Lung (tissue), 12 donors: ENCODE measurements around the gene TBC1D5. TPM values are rescaled to one million over a fixed set of nuclear protein-coding genes. Genes with fewer than 3 reads are reported as not detected.

ENCODE experiments used
- ATAC-seq: fragments of 200-7000 bp; cut with Tn5 transposase; one replicate; pipeline ENCODE4 v1.9.1; 2020; ENCODE audit warnings: moderate number of reproducible peaks; ENCODE audit not compliant: insufficient read depth, low FRiP score
- DNase-seq, 3 donors: peaks; one replicate each; pipeline ENCODE4 v3.0.0-alpha.2; 2013 to 2017
- H3K27ac ChIP-seq, 2 donors: one replicate each; pipeline ENCODE4 v1.5.1; 2013; ENCODE audit warnings: mild to moderate bottlenecking in 2 of 2, moderate library complexity in 2 of 2, control low read depth in 1 of 2, inconsistent platforms in 1 of 2, low read depth in 1 of 2, low read length in 1 of 2
- H3K27me3 ChIP-seq, 3 donors: one replicate each; pipeline ENCODE4 v1.5.1; 2013; ENCODE audit warnings: low read length in 2 of 3; ENCODE audit not compliant: control insufficient read depth in 3 of 3, insufficient read depth in 3 of 3
- H3K36me3 ChIP-seq, 4 donors: one replicate each; pipeline ENCODE4 v1.5.1; 2013; ENCODE audit warnings: low read length in 4 of 4, mild to moderate bottlenecking in 1 of 4, moderate library complexity in 1 of 4; ENCODE audit not compliant: control insufficient read depth in 4 of 4, insufficient read depth in 4 of 4
- H3K4me1 ChIP-seq, 5 donors: one replicate each; pipeline ENCODE4 v1.5.1; 2013; ENCODE audit warnings: low read length in 5 of 5, mild to moderate bottlenecking in 2 of 5, moderate library complexity in 1 of 5; ENCODE audit not compliant: control insufficient read depth in 5 of 5, insufficient read depth in 5 of 5
- H3K4me3 ChIP-seq: one replicate; pipeline ENCODE4 v1.5.1; 2013; ENCODE audit warnings: mild to moderate bottlenecking, control low read depth, moderate library complexity
- H3K9ac ChIP-seq, 2 donors: one replicate each; pipeline ENCODE4 v1.5.1; 2013; ENCODE audit warnings: low read length in 2 of 2, control low read depth in 1 of 2; ENCODE audit not compliant: insufficient read depth in 1 of 2
- H3K9me3 ChIP-seq, 4 donors: one replicate each; pipeline ENCODE4 v1.5.1; 2013; ENCODE audit warnings: low read length in 3 of 4, mild to moderate bottlenecking in 1 of 4, moderate library complexity in 1 of 4; ENCODE audit not compliant: control insufficient read depth in 4 of 4, insufficient read depth in 3 of 4
- CTCF ChIP-seq: IDR thresholded peaks from 2 replicates; pipeline ENCODE4 v1.5.1; 2012; ENCODE audit warnings: mild to moderate bottlenecking; ENCODE audit errors: control extremely low read depth, extremely low read depth
- WGBS, 2 donors: extraction: QIAGEN DNeasy Blood & Tissue Kit; methylation state at CpG; one replicate each; pipeline ENCODE4 v1.1.7; 2013; 5-methylcytosine and 5-hydroxymethylcytosine counted together
- polyA plus RNA-seq, 2 donors: library from polyadenylated mRNA; stranded (reverse); fragments of 200-250 nt; gene quantifications; one replicate each; pipeline ENCODE4 v1.2.1, GENCODE V29; 2013
- total RNA-seq, 2 donors: library from RNA; depleted of rRNA in 1 of 2; stranded (reverse); fragments of >200 nt in 1 of 2; gene quantifications; one replicate each; pipeline ENCODE4 v1.2.1, GENCODE V29; 2014 to 2021
- donor health status: control.
- donor health status: control.
- donor health status: Bipolar disorder and iron deficiency.
- donor health status: healthy.
- donor health status: DM: yes; HTN: yes; CAD: no.

Gene TBC1D5
- total and polyA plus RNA-seq, 4 donors = 8.7 to 111 (median 39.6) TPM

- no peak for TF ChIP-seq CTCF
- H3K4me1 ChIP-seq = no peaks in the 10 kb centered on the region
- H3K9ac ChIP-seq = no peak overlapping the region
- H3K27ac ChIP-seq = no peak overlapping the region
- no peaks in the 10 kb centered on the region for H3K27me3 ChIP-seq
- no peaks in the 10 kb centered on the region for H3K9me3 ChIP-seq
- no peak overlapping the region for H3K4me3 ChIP-seq
- no peak for ATAC-seq
- no peak for DNase-seq
- 86 to 90% methylated on average over 1 of the region's 1 CpG for whole genome bisulfite sequencing, 2 donors
- no peaks in the 10 kb centered on the region for H3K36me3 ChIP-seq
These were observed 54.9 kb downstream of the TBC1D5 start for GRCh38 chr3:17687566-17687965.

- no peak for DNase-seq
- Histone ChIP-seq H3K4me1 (peaks cover 0 to 2% (median 0%) of the 10 kb centered on the region in 5 donors), H3K9me3 (no peaks in the 10 kb centered on the region), H3K9ac (no peak overlapping the region), H3K27me3 (no peaks in the 10 kb centered on the region), H3K4me3 (no peak overlapping the region), H3K36me3 (no peaks in the 10 kb centered on the region), H3K27ac (no peak overlapping the region)
- 67 to 95% methylated on average over 1 of the region's 1 CpG for WGBS, 2 donors
- no peak for ATAC-seq
- TF ChIP-seq CTCF = no peak
These were observed 55.8 kb downstream of the TBC1D5 start for GRCh38 chr3:17686613-17687012.

- Histone ChIP-seq H3K27ac (no peak overlapping the region), H3K27me3 (no peaks in the 10 kb centered on the region), H3K4me1 (peaks cover 0 to 2% (median 0%) of the 10 kb centered on the region in 5 donors), H3K9me3 (no peaks in the 10 kb centered on the region), H3K36me3 (no peaks in the 10 kb centered on the region), H3K4me3 (no peak overlapping the region), H3K9ac (no peak overlapping the region)
- 81 to 90% methylated on average over 4 of the region's 4 CpGs for WGBS, 2 donors
- ATAC-seq (no peak), DNase-seq (no peak)
- no peak for TF ChIP-seq CTCF
These were observed 58.8 kb downstream of the TBC1D5 start for GRCh38 chr3:17683542-17684207.

- Histone ChIP-seq H3K36me3 (no peaks in the 10 kb centered on the region), H3K9ac (no peak overlapping the region), H3K4me3 (no peak overlapping the region), H3K4me1 (peaks cover 0 to 2% (median 0%) of the 10 kb centered on the region in 5 donors), H3K27ac (no peak overlapping the region), H3K9me3 (no peaks in the 10 kb centered on the region), H3K27me3 (no peaks in the 10 kb centered on the region)
- DNase-seq = no peak
- TF ChIP-seq CTCF = no peak
- no peak for ATAC-seq
These were observed 61.9 kb downstream of the TBC1D5 start for GRCh38 chr3:17680530-17680929.
